Hematopoietic multipotent progenitor cell treated with erythropoietin and hydrocortisone succinate and interleukin-3 and kit ligand, for 17 days (in vitro differentiated cells): ENCODE data around the gene NTPCR.
A peak's percentile ranks its signal among the peaks of the same experiment; 100 is the strongest.
"Not testable (repeated sequence)": the region's sequence is repeated elsewhere in the genome, so short reads cannot be mapped to it uniquely, and the experiment has no call there.

Source experiments
- DNase-seq: peaks from one replicate; pipeline ENCODE4 v3.0.0-alpha.2; 2015; ENCODE audit warnings: low spot score

NTPCR gene, protein sequence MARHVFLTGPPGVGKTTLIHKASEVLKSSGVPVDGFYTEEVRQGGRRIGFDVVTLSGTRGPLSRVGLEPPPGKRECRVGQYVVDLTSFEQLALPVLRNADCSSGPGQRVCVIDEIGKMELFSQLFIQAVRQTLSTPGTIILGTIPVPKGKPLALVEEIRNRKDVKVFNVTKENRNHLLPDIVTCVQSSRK

GRCh38 chr1:232950197-232951176 is at the start of gene NTPCR:
TSS of gene NTPCR (plus strand) at chr1:232950611. CDS start at chr1:232950711, 100 bp downstream.
- peak; percentile 93 for DNase-seq

GRCh38 chr1:232900818-232901217 is 49.6 kb upstream of the NTPCR start:
- DNase-seq: no peak

DNA sequence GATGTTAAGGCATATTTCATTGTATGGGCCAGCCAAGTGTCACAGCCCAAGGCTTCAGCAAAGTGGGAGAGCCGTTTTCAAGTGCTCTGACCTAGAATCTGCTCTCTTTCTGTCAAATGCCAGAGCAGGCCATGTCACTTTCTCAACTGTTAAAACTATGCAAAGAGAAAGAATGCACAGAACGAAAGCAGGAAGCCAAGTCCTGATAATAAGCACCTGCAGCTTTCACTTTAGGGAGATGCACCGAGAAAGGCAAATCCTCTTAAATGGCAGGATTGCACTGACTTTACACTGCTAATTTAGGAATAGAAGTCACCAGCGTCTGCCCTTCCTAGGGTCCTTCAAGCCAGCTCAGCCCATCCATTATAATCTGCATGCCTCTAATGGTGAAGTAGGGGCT is 49.2 kb upstream of the NTPCR start:
- no peak for DNase-seq

GRCh38 chr1:232902774-232903350 is 47.5 kb upstream of the NTPCR start:
- DNase-seq: no peak

DNA sequence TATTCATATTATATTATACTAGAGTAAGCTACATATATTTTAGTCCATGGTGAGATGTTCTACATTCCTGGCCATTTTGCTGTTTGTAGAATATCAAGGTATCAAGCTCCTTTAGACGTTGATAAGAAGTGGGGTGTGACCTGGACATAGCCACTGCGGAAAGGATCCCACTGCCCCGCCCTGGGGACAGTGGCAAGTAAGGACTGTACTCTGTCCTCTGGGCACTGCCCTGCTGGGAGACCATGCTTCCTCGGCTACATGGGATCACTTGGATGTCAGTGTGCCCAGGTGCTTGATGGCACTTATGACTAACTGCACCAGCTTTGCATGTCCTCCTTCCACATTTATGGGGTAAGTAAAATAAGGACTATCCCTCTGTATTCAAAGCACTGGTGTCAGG is 46.3 kb upstream of the NTPCR start:
- DNase-seq: no peak

- DNase-seq: no peak
Measured at GRCh38 chr1:232904566-232904965, 45.8 kb upstream of the NTPCR start.

GRCh38 chr1:232905331-232906034 is 44.9 kb upstream of the NTPCR start:
- DNase-seq: peak; percentile 5

DNA sequence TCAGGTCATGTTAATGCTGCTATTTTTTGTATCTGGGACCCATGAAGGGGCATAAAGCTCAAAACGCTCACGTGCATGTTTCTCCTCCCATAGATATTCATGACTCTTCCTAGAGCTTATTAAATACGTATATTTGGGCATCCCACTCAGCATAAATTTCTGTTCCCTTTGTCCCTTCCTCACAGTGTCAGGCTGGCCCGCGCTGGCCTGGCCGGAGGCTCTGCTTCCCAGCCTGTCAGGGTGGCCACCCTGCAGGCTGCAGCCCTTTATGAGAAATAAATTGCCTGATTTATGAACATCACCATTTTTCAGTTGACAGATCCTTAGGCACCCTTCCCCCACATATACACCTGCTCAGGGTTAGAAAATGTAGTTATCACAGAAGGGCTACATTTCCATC is 44.0 kb upstream of the NTPCR start:
- no peak for DNase-seq

DNA sequence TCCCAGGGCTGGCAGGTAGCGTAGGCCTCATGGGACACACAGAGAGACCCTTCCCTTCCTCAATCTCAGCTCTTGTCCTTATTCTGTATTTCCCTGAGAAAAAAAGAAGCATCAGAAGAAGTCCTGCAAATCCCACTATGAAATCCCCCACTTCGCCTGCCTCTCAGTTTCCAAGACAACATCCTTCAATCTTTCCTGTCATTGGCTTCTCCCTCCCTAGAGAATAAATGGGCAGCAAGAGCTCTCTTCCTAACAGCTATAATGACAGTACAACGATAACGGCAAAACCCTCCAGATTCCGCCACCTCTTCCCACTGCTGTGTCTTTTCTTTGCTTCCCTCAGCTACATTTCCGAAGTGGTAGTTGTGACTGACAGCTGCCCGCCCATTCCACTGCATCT is 41.6 kb upstream of the NTPCR start:
- DNase-seq: no peak

DNA sequence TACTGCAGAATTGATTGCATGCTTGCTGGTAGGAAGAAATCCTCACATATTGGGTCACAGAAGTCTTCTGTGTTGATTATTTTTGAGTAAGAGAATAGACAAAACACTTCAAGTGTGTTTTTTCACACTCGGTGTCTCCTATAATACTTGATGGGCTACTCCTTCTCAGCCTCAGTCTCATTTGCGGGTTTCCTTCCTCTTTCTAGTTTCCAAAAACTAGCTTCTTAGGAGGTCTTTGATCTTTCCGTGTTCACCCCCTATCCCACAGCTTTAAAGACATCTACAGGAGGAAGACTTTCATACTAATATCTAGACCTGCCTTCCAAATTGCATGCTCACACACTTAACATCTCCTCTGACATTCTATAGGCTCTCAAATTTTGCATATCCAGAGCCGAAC is 40.7 kb upstream of the NTPCR start:
- no peak for DNase-seq

- DNase-seq: no peak
Measured at GRCh38 chr1:232911027-232911599, 39.3 kb upstream of the NTPCR start.

DNA sequence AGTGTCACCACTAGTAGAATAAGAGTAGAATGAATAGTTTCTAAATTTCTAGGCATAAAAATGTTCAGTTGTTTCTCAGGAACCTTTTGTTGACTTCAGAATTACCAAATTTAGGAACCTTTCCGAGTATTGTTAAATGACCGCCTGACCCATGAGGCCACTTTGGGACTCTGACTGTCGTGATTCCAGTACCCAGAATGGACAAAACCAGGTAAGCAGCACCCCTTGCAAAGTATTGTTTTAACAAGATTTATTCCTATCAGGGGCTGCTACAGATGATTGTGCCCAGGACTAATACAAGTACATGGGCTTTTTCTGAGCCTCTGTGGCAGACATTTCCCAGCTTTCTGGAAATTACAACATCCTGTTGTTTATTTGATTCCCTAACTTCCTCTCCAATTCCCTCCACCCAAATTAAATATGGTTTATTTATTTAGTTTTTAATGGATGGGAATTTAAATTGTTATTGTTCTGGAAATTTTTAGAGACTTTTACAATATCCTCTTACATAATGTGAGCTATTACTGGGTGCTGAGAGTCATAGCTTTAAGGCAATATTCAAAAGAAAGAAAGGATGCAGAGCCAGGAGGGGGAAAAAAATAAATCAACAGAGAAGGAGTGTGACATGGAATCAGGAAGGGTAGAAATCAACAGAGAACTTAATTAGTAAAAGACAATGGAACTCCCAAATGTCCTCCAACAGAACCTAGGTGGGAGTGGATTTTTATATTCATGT is 37.4 kb upstream of the NTPCR start:
- no peak for DNase-seq

GRCh38 chr1:232914271-232914670 is 36.1 kb upstream of the NTPCR start:
- not testable (repeated sequence) for DNase-seq

- no peak for DNase-seq
Measured at GRCh38 chr1:232915212-232915611, 35.2 kb upstream of the NTPCR start.

DNA sequence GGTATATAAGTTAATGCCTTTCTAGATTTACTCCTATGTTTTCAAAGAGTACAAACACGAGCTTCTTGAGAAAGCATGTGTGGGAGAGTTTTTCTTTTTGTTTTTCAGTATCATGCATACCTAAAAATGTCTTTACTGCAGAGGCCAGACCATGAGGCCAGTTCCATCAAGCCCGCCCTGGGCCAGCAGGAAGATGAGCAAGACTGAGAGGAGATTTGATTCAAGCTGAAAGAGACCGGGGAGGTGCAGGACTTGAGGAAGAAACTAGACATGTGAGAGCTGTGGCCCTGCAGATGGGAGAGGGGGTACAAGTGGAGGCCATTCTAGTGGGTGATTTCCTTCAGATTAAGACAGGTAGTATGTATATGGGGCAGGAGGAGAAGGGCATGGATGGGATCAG is 33.4 kb upstream of the NTPCR start:
- DNase-seq: no peak

GRCh38 chr1:232921381-232921780 is 29.0 kb upstream of the NTPCR start:
- no peak for DNase-seq

- no peak for DNase-seq
Measured at GRCh38 chr1:232922485-232922884, 27.9 kb upstream of the NTPCR start.

DNA sequence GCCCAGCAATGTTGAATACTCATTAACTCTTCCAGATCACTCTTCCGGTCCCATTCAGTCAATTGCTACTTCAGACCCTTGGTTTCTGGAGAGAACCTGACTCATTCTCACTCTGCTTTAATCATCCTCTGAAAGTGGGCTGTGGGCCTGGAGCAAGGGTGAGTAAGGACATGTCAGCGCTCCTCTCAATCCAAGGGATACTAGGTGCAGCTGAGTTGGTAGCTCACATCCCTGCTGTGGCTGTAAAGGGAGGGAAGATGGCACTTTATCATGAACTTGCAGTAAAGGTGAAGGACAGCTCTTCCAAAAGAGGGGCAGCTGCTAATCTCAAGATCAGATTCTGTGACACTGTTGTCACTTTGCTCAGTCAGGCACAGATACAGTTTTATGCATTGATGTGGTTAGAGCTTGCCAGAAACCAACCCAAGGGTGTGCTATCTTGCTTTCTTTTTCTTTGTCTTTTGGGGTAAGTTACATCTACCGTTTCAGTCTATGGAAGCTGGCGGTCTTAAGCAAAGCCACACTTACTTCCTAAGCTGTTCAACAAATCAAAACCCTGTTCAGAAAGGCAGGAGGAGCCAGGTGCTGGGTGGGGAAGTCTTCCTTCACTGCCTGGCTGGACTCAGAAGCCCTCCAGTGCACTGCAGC is 26.5 kb upstream of the NTPCR start:
- DNase-seq: no peak

GRCh38 chr1:232924874-232925273 is 25.5 kb upstream of the NTPCR start:
- no peak for DNase-seq

- no peak for DNase-seq
Measured at GRCh38 chr1:232925421-232926220, 24.8 kb upstream of the NTPCR start.
